Esophagus muscularis mucosa (tissue), 4 donors: ENCODE measurements around the gene ABCC9. TPM values are rescaled to one million over a fixed set of nuclear protein-coding genes. Genes with fewer than 3 reads are reported as not detected.
A peak's percentile ranks its signal among the peaks of the same experiment; 100 is the strongest.
"Not testable (repeated sequence)": the region's sequence is repeated elsewhere in the genome, so short reads cannot be mapped to it uniquely, and the experiment has no call there.

Experiments
- DNase-seq: peaks from one replicate; pipeline ENCODE4 v3.0.0-alpha.2; 2017; ENCODE audit errors: extremely low spot score
- H3K27ac ChIP-seq, 4 donors: fragments of 200-600 bp; sonication (generic); replicated peaks in 1 of 4; 1 replicate in 3 of 4; 2 replicates in 1 of 4; pipeline ENCODE4 v1.5.1; 2016 to 2019; ENCODE audit warnings: mild to moderate bottlenecking in 1 of 4
- H3K27me3 ChIP-seq, 4 donors: fragments of 200-600 bp; sonication (generic); one replicate each; pipeline versions ENCODE4 v1.5.1 to v1.6.0; 2016 to 2019
- H3K36me3 ChIP-seq, 4 donors: fragments of 200-600 bp; sonication (generic); one replicate each; pipeline ENCODE4 v1.5.1; 2016 to 2019
- H3K4me1 ChIP-seq, 4 donors: fragments of 200-600 bp; sonication (generic); one replicate each; pipeline ENCODE4 v1.5.1; 2016 to 2019
- H3K4me3 ChIP-seq, 4 donors: fragments of 200-600 bp; sonication (generic); 1 replicate in 2 of 4; 2 replicates in 2 of 4; pipeline ENCODE4 v1.5.1; 2016 to 2019; ENCODE audit warnings: mild to moderate bottlenecking in 4 of 4, moderate library complexity in 1 of 4
- H3K9me3 ChIP-seq, 4 donors: fragments of 200-600 bp; sonication (generic); 1 replicate in 3 of 4; 2 replicates in 1 of 4; pipeline ENCODE4 v1.5.1; 2016 to 2019
- CTCF ChIP-seq, 3 experiments: fragments of 200-600 bp in 2 of 3; fragments of 450-650 bp in 1 of 3; sonication (generic) in 2 of 3; IDR thresholded peaks; one replicate each; pipeline ENCODE4 v1.5.1; 2017 to 2019; ENCODE audit warnings: antibody characterized with exemption in 3 of 3, mild to moderate bottlenecking in 2 of 3, moderate library complexity in 1 of 3
- EP300 ChIP-seq: sonication (generic); formaldehyde crosslinking; IDR thresholded peaks from one replicate; pipeline ENCODE4 v1.6.1; 2017; ENCODE audit warnings: antibody characterized with exemption
- POLR2A ChIP-seq: fragments of 450-650 bp; IDR thresholded peaks from one replicate; pipeline ENCODE4 v1.6.1; 2017; ENCODE audit warnings: antibody characterized with exemption, moderate library complexity, mild to moderate bottlenecking, low read depth
- POLR2AphosphoS5 ChIP-seq, 2 donors: sonication (generic); formaldehyde crosslinking; IDR thresholded peaks; one replicate each; pipeline ENCODE4 v1.6.1; 2017; ENCODE audit warnings: antibody characterized with exemption in 2 of 2
- WGBS: methylation state at CpG from one replicate; pipeline ENCODE4 v1.1.5; 2018; 5-methylcytosine and 5-hydroxymethylcytosine counted together
- intact Hi-C: fragments of 100-400 bp; cut with DNase I; formaldehyde crosslinking; loops from one replicate; pipeline ENCODE4 v1.15.1; 2023
- total RNA-seq, 4 donors: library from RNA; depleted of rRNA; stranded (reverse); fragments of >200 nt; gene quantifications; one replicate each; pipeline versions ENCODE4 v1.1.0 to v1.2.1, GENCODE V29; 2016

Gene ABCC9
- total RNA-seq, 4 donors from 2014 or later, result 44.1 to 58.6 (median 50.9) TPM

- H3K4me3 ChIP-seq, result peak overlapping the region; percentile 58 to 67 (median 62)
- H3K27ac ChIP-seq, result peak overlapping the region; percentile 86 to 87 (median 86)
- no peaks in the 10 kb centered on the region for H3K36me3 ChIP-seq
- DNase-seq, result no peak
- 1% methylated on average over 32 of the region's 51 CpGs for WGBS
- peaks cover 0 to 25% (median 23%) of the 10 kb centered on the region in 4 donors for H3K4me1 ChIP-seq
- peak; percentile 63 to 67 for TF ChIP-seq POLR2AphosphoS5 (IDR thresholded peaks at IDR 0.05)
- no peak for TF ChIP-seq EP300
- TF ChIP-seq CTCF (IDR thresholded peaks at IDR 0.05), result peak; percentile 63 to 82 (median 68)
- TF ChIP-seq POLR2A, result no peak
- peaks cover 0 to 4% (median 0%) of the 10 kb centered on the region in 4 donors for H3K27me3 ChIP-seq
- peaks cover 0 to 12% (median 7%) of the 10 kb centered on the region in 4 donors for H3K9me3 ChIP-seq
- intact Hi-C loops, result loop anchor here (2.0 to 10.0 kb wide), 4 partner anchors 47 to 244 kb away; partner anchors contain the start of gene KCNJ8
These were observed 515 bp upstream of the ABCC9 start for GRCh38 chr12:21941506-21942376.

DNA sequence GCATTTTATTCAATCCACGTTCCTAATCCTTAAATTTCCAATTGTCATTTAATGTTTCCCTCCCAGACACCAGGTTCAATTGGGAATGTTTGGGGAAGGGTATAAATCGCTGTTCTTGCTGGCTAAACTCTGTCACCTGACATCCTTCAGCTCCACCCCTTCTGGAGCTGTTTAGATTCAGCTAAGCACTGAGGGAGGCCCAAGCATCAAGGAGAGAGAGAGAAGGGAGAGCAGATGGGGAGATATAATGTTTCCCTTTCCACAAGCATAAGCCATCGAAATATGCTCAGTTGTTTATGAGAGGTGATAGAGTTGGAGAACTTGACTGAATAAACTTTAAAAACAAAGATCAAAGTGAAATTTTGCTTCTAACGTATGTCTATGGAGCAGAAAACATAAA lies 1.8 kb downstream of the ABCC9 start:
- peak overlapping the region; percentile 86 to 87 (median 86) for H3K27ac ChIP-seq
- peaks cover 0 to 25% (median 23%) of the 10 kb centered on the region in 4 donors for H3K4me1 ChIP-seq
- peak overlapping the region; percentile 58 to 67 (median 62) for H3K4me3 ChIP-seq
- no peak for DNase-seq
- peak in 1 of 2 donors; percentile 84 for TF ChIP-seq POLR2AphosphoS5 (IDR thresholded peaks at IDR 0.05)
- TF ChIP-seq EP300, result no peak
- intact Hi-C loops, result no loop called here
- H3K9me3 ChIP-seq, result no peaks in the 10 kb centered on the region
- H3K36me3 ChIP-seq, result peaks cover 4 to 20% (median 8%) of the 10 kb centered on the region in 4 donors
- WGBS, result 38% methylated on average over 4 of the region's 4 CpGs
- peaks cover 0 to 4% (median 0%) of the 10 kb centered on the region in 4 donors for H3K27me3 ChIP-seq

- Histone ChIP-seq H3K36me3 (peaks cover 4 to 24% (median 8%) of the 10 kb centered on the region in 4 donors), H3K9me3 (no peaks in the 10 kb centered on the region), H3K4me3 (peak overlapping the region; percentile 58 to 67 (median 62)), H3K27me3 (peaks cover 0 to 4% (median 0%) of the 10 kb centered on the region in 4 donors), H3K4me1 (peaks cover 0 to 25% (median 23%) of the 10 kb centered on the region in 4 donors), H3K27ac (peak overlapping the region; percentile 86 to 87 (median 86))
- intact Hi-C loops, result no loop called here
- DNase-seq, result no peak
- WGBS, result 60% methylated on average over 7 of the region's 7 CpGs
- TF ChIP-seq CTCF (IDR thresholded peaks at IDR 0.05), result no peak
- TF ChIP-seq EP300, result no peak
- TF ChIP-seq POLR2A, result no peak
- no peak for TF ChIP-seq POLR2AphosphoS5 (IDR thresholded peaks at IDR 0.05)
These were observed 2.3 kb downstream of the ABCC9 start for GRCh38 chr12:21938879-21939278.

GRCh38 chr12:21934173-21934572 lies 7.1 kb downstream of the ABCC9 start:
- intact Hi-C loops, result no loop called here
- DNase-seq, result no peak
- Histone ChIP-seq H3K27ac (no peak overlapping the region), H3K9me3 (no peaks in the 10 kb centered on the region), H3K4me3 (no peak overlapping the region), H3K27me3 (no peaks in the 10 kb centered on the region), H3K4me1 (peaks cover 0 to 20% (median 15%) of the 10 kb centered on the region in 4 donors), H3K36me3 (peaks cover 4 to 43% (median 25%) of the 10 kb centered on the region in 4 donors)
- WGBS, result 85% methylated on average over 1 of the region's 1 CpG
- TF ChIP-seq CTCF (IDR thresholded peaks at IDR 0.05), result no peak
- no peak for TF ChIP-seq POLR2AphosphoS5 (IDR thresholded peaks at IDR 0.05)
- TF ChIP-seq EP300, result no peak
- TF ChIP-seq POLR2A, result no peak

DNA sequence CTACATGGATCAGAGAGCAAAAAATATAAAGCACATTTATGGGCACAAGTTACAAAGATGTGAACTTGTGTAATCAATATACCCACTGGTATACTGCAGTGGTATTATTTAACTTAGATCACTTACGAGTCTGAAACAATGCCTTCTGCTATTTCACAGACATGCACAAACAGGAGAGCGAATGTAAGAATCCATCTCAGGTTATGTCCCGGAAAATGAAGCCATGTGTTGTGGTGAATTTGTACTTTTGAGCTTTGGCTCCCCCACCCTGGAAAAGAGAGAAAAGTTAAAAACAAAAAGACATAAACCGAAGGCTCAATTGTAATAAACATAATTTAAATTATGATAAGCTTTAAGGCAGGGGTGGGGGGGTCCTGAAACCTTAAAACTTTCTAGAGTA lies 7.6 kb downstream of the ABCC9 start:
- Histone ChIP-seq H3K4me1 (peaks cover 0 to 15% (median 10%) of the 10 kb centered on the region in 4 donors), H3K27ac (no peak overlapping the region), H3K27me3 (no peaks in the 10 kb centered on the region), H3K36me3 (peaks cover 4 to 43% (median 25%) of the 10 kb centered on the region in 4 donors), H3K4me3 (no peak overlapping the region), H3K9me3 (no peaks in the 10 kb centered on the region)
- no peak for DNase-seq
- no peak for TF ChIP-seq CTCF (IDR thresholded peaks at IDR 0.05)
- no peak for TF ChIP-seq POLR2A
- no peak for TF ChIP-seq EP300
- no peak for TF ChIP-seq POLR2AphosphoS5 (IDR thresholded peaks at IDR 0.05)
- 96% methylated on average over 4 of the region's 4 CpGs for WGBS
- intact Hi-C loops, result no loop called here

DNA sequence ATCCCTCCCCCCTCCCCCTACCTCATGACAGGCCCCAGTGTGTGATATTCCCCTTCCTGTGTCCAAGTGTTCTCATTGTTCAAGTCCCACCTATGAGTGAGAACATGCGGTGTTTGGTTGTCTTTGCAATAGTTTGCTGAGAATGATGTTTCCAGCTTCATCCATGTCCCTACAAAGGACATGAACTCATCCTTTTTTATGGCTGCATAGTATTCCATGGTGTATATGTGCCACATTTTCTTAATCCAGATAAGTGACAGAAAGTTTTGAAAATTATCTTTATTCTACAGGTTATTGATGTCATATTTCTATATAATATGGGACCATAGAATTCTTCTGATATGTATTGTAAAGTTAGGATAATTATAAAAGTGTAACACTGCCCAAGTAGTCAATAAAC lies 11.3 kb downstream of the ABCC9 start:
- intact Hi-C loops, H3K4me3 ChIP-seq, H3K9me3 ChIP-seq, DNase-seq, H3K4me1 ChIP-seq, H3K27ac ChIP-seq, H3K27me3 ChIP-seq: not testable (repeated sequence)
- WGBS, result 100% methylated on average over 1 of the region's 1 CpG
- H3K36me3 ChIP-seq, result peaks cover 0 to 42% (median 24%) of the 10 kb centered on the region in 4 donors
